IMR-90 (cell line): ENCODE measurements around the gene OSTC. TPM values are rescaled to one million over a fixed set of nuclear protein-coding genes. Genes with fewer than 3 reads are reported as not detected.

Source experiments
- ATAC-seq: fragments of 200-7000 bp; cut with Tn5 transposase; 2 replicates; pipeline ENCODE4 v1.9.1; 2020; ENCODE audit warnings: low read depth, mild to moderate bottlenecking, moderate library complexity
- BruUV-seq: library from RNA; stranded (reverse); fragments of 400-500 nt; replicated peaks from 2 replicates; lab custom pipeline; 2021; lab: Mats Ljungman, UMichigan
- CTCF ChIA-PET: fragments of 300-600 bp; formaldehyde crosslinking; extraction: SDS; loops from one replicate; lab custom pipeline; 2021; ENCODE audit warnings: antibody characterized with exemption; lab: Yijun Ruan, JAX
- POLR2A ChIA-PET: fragments of 300-600 bp; sonication (Branson Sonifier 250); formaldehyde crosslinking; loops from one replicate; lab custom pipeline; 2022; ENCODE audit warnings: antibody characterized with exemption; ENCODE audit not compliant: unreplicated experiment; lab: Charles Lee
- DNase-seq: peaks from one replicate; pipeline ENCODE4 v3.0.0; 2013
- H2AFZ ChIP-seq: replicated peaks from 2 replicates; pipeline ENCODE3; 2013; ENCODE audit warnings: low read length, mild to moderate bottlenecking; ENCODE audit not compliant: poor library complexity
- H2AK5ac ChIP-seq: 2 replicates; pipeline ENCODE4 v1.6.1; 2013; ENCODE audit warnings: low read depth, low read length, inconsistent platforms
- H2AK9ac ChIP-seq: replicated peaks from 2 replicates; pipeline ENCODE3; 2013; ENCODE audit warnings: mild to moderate bottlenecking, low read depth, low read length, moderate library complexity; ENCODE audit not compliant: poor library complexity
- H2BK120ac ChIP-seq: 2 replicates; pipeline ENCODE4 v1.6.1; 2013; ENCODE audit warnings: low read depth, low read length, inconsistent platforms
- H2BK15ac ChIP-seq: 3 replicates; pipeline ENCODE4 v1.6.1; 2013; ENCODE audit warnings: low read depth, low read length, inconsistent platforms
- H2BK20ac ChIP-seq: 2 replicates; pipeline ENCODE4 v1.6.1; 2013; ENCODE audit warnings: low read depth, mild to moderate bottlenecking, inconsistent platforms, low read length, moderate library complexity
- H2BK5ac ChIP-seq: 2 replicates; pipeline ENCODE4 v1.6.1; 2013; ENCODE audit warnings: mild to moderate bottlenecking, low read depth, low read length, inconsistent platforms; ENCODE audit not compliant: poor library complexity, severe bottlenecking
- H3K14ac ChIP-seq: replicated peaks from 2 replicates; pipeline ENCODE4 v1.6.1; 2013; ENCODE audit warnings: low read depth, low read length, inconsistent platforms
- H3K18ac ChIP-seq: 2 replicates; pipeline ENCODE4 v1.6.1; 2013; ENCODE audit warnings: low read depth, low read length, control low read depth
- H3K23ac ChIP-seq: 2 replicates; pipeline ENCODE4 v1.6.1; 2013; ENCODE audit warnings: low read depth, low read length, inconsistent platforms
- H3K27ac ChIP-seq: 2 replicates; pipeline ENCODE4 v1.5.1; 2013; ENCODE audit warnings: mild to moderate bottlenecking, control low read depth, low read length; ENCODE audit not compliant: insufficient read depth
- H3K27me3 ChIP-seq: 2 replicates; pipeline ENCODE4 v1.6.1; 2013; ENCODE audit warnings: low read length; ENCODE audit not compliant: control insufficient read depth, insufficient read depth
- H3K36me3 ChIP-seq: 2 replicates; pipeline ENCODE4 v1.6.1; 2013; ENCODE audit warnings: low read length, mixed read lengths; ENCODE audit not compliant: control insufficient read depth, insufficient read depth
- H3K4ac ChIP-seq: 2 replicates; pipeline ENCODE4 v1.6.1; 2013; ENCODE audit warnings: low read depth, low read length, inconsistent platforms
- H3K4me1 ChIP-seq: 2 replicates; pipeline ENCODE4 v1.6.1; 2013; ENCODE audit warnings: low read length, mixed read lengths; ENCODE audit not compliant: control insufficient read depth, insufficient read depth
- H3K4me2 ChIP-seq: 2 replicates; pipeline ENCODE4 v1.6.1; 2013; ENCODE audit warnings: low read depth, mild to moderate bottlenecking, control low read depth, low read length, moderate library complexity
- H3K4me3 ChIP-seq: 2 replicates; pipeline ENCODE4 v1.5.1; 2013; ENCODE audit warnings: low read depth, mild to moderate bottlenecking, control low read depth, low read length, moderate library complexity; ENCODE audit not compliant: insufficient read depth
- H3K56ac ChIP-seq: 2 replicates; pipeline ENCODE4 v1.6.1; 2013; ENCODE audit warnings: low read length, inconsistent platforms; ENCODE audit not compliant: insufficient read depth; ENCODE audit errors: extremely low read depth
- H3K79me1 ChIP-seq, 2 experiments: 2 replicates each; pipeline ENCODE4 v1.6.1; 2013; ENCODE audit warnings: low read length in 2 of 2, inconsistent platforms in 1 of 2, low read depth in 1 of 2
- H3K9ac ChIP-seq: 2 replicates; pipeline ENCODE4 v1.6.1; 2013; ENCODE audit warnings: low read depth, low read length, control low read depth
- H3K9me1 ChIP-seq: 2 replicates; pipeline ENCODE4 v1.6.1; 2013; ENCODE audit warnings: low read length, inconsistent platforms; ENCODE audit not compliant: insufficient read depth
- H3K9me3 ChIP-seq: 2 replicates; pipeline ENCODE4 v1.6.1; 2013; ENCODE audit warnings: low read length; ENCODE audit not compliant: control insufficient read depth, insufficient read depth
- H4K20me1 ChIP-seq: 2 replicates; pipeline ENCODE4 v1.6.1; 2013; ENCODE audit warnings: low read length, inconsistent platforms; ENCODE audit not compliant: insufficient read depth
- H4K5ac ChIP-seq: 2 replicates; pipeline ENCODE4 v1.6.1; 2013; ENCODE audit warnings: mild to moderate bottlenecking, low read depth, low read length, control low read depth
- H4K8ac ChIP-seq, 2 experiments: 2 replicates each; pipeline ENCODE4 v1.6.1; 2013; ENCODE audit warnings: low read depth in 2 of 2, low read length in 2 of 2, control low read depth in 1 of 2, inconsistent platforms in 1 of 2
- H4K91ac ChIP-seq: 2 replicates; pipeline ENCODE4 v1.6.1; 2013; ENCODE audit warnings: low read depth, low read length, inconsistent platforms; ENCODE audit not compliant: insufficient read depth
- BHLHE40 ChIP-seq: fragments of 150-350 bp; IDR thresholded peaks from 2 replicates; pipeline ENCODE4 v1.6.1; 2016; ENCODE audit warnings: mild to moderate bottlenecking, low read depth, low read length
- CEBPB ChIP-seq: IDR thresholded peaks from 2 replicates; pipeline ENCODE4 v1.6.1; 2012; ENCODE audit warnings: low read depth, low read length, improper control_type of control experiment
- CHD1 ChIP-seq: IDR thresholded peaks from 2 replicates; pipeline ENCODE4 v1.6.1; 2012; ENCODE audit warnings: low read depth, low read length, improper control_type of control experiment
- FOS ChIP-seq: fragments of 150-350 bp; IDR thresholded peaks from 2 replicates; pipeline ENCODE4 v1.6.1; 2016; ENCODE audit warnings: low read depth, low read length
- MAFK ChIP-seq: IDR thresholded peaks from 2 replicates; pipeline ENCODE4 v1.6.1; 2012; ENCODE audit warnings: low read depth, low read length, improper control_type of control experiment
- MAZ ChIP-seq: IDR thresholded peaks from 2 replicates; pipeline ENCODE4 v1.6.1; 2012; ENCODE audit warnings: low read depth, mild to moderate bottlenecking, low read length, improper control_type of control experiment, moderate library complexity, borderline replicate concordance
- MXI1 ChIP-seq: IDR thresholded peaks from 2 replicates; pipeline ENCODE4 v1.6.1; 2012; ENCODE audit warnings: low read depth, mild to moderate bottlenecking, low read length, moderate library complexity, borderline replicate concordance
- POLR2A ChIP-seq: IDR thresholded peaks from 2 replicates; pipeline ENCODE4 v1.6.1; 2012; ENCODE audit warnings: mild to moderate bottlenecking, low read depth, low read length
- RAD21 ChIP-seq: IDR thresholded peaks from 2 replicates; pipeline ENCODE4 v1.6.1; 2012; ENCODE audit warnings: low read length, improper control_type of control experiment
- RCOR1 ChIP-seq: IDR thresholded peaks from 2 replicates; pipeline ENCODE4 v1.6.1; 2012; ENCODE audit warnings: mild to moderate bottlenecking, low read length, improper control_type of control experiment; ENCODE audit not compliant: insufficient replicate concordance
- RFX5 ChIP-seq: IDR thresholded peaks from 2 replicates; pipeline ENCODE4 v1.8.0; 2012; ENCODE audit warnings: low read depth, mild to moderate bottlenecking, low read length, moderate library complexity
- WGBS, 2 experiments: methylation state at CpG; one replicate each; pipeline versions ENCODE4 v1.1.5 to v1.1.7; 2013; ENCODE audit warnings: missing lambda C conversion rate in 2 of 2; ENCODE audit not compliant: insufficient read length in 1 of 2; ENCODE audit errors: extremely low coverage in 2 of 2; 5-methylcytosine and 5-hydroxymethylcytosine counted together
- dilution Hi-C: fragments of 300-500 bp; cut with HindIII; formaldehyde crosslinking; loops from one replicate; pipeline ENCODE4 v1.14.3; 2018; ENCODE audit warnings: low sequenced_read_pairs; ENCODE audit not compliant: unreplicated experiment
- in situ Hi-C: fragments of 300-500 bp; cut with MboI; formaldehyde crosslinking; loops from 3 replicates; pipeline ENCODE4 v1.14.3; 2019; ENCODE audit warnings: low sequenced_read_pairs, inconsistent platforms, mixed read lengths
- intact Hi-C: fragments of 100-400 bp; cut with micrococcal nuclease; formaldehyde crosslinking; loops from 2 replicates; pipeline ENCODE4 v1.10.0; 2022
- polyA plus RNA-seq, 3 experiments: library from polyadenylated mRNA; depleted of rRNA; stranded (reverse); fragments of >200 nt; gene quantifications; 2 replicates each; pipeline ENCODE4 v1.2.3, GENCODE V29; 2012; ENCODE audit warnings: low replicate concordance in 1 of 3
- total RNA-seq: library from RNA; depleted of rRNA; stranded (reverse); fragments of >200 nt; gene quantifications from 2 replicates; pipeline ENCODE4 v1.2.3, GENCODE V29; 2012
- TF ChIP-seq, protein P1 (sequence below): fragments of 150-350 bp; IDR thresholded peaks from 2 replicates; pipeline ENCODE4 v1.6.1; 2017; ENCODE audit warnings: mild to moderate bottlenecking, antibody characterized with exemption, low read length, low read depth
- TF ChIP-seq, protein P2 (sequence below): fragments of 150-350 bp; IDR thresholded peaks from 2 replicates; pipeline ENCODE4 v1.6.1; 2016; ENCODE audit warnings: low read depth, mild to moderate bottlenecking, low read length, moderate library complexity, borderline replicate concordance

OSTC gene
- total and polyA plus RNA-seq, 2 of the 4 experiments (the other 2 are of a cell fraction) = 173 to 13,576 TPM

DNA sequence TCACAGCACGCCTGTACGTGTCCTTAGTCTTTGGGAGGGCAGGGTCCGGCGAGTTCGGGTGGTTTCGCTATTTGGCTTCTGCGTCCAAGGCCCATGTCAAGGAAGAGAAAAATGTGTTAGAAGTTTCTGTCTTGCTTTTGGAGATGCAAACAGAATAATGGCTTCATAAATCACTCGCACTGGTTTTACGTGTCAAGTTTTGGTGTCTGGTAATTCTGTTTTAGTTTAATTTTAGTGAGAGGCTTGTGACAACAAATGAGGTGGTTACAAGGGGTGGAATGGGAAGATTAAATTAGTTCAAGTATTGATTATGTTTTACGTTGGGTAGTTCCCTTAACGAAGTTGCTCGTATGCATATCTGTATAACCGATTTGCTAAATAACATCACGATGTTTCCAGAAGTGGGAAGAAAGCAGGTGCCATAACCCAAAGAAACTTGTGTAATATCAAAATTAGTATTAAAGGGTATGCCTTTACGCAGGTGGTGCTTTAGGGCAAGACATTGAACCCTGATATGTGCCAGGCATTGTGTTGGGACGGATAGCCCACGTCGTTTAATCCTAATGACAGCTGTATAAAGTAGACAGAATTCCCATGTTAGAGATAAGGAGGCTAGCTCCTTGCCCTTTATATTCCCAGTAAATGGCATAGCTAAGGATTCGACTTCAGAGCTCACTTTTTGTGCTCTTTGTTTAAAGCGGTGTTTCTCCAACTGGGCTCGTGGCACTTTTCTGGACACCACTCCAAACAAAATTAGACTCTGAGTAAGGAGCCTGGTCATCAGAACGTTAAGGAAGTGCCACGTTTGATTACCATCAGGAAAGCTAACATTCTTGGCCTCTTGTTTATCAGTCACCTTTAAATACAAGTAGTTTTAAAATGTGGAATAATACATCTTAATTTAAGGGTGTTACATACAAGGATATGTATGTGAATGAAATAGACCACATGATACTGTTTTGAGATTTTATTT, 29.2 kb upstream of the OSTC start (continued):
- TF ChIP-seq, protein P1, sequence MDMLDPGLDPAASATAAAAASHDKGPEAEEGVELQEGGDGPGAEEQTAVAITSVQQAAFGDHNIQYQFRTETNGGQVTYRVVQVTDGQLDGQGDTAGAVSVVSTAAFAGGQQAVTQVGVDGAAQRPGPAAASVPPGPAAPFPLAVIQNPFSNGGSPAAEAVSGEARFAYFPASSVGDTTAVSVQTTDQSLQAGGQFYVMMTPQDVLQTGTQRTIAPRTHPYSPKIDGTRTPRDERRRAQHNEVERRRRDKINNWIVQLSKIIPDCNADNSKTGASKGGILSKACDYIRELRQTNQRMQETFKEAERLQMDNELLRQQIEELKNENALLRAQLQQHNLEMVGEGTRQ = no peak
- TF ChIP-seq CEBPB = no peak
- no peak for TF ChIP-seq RAD21

DNA sequence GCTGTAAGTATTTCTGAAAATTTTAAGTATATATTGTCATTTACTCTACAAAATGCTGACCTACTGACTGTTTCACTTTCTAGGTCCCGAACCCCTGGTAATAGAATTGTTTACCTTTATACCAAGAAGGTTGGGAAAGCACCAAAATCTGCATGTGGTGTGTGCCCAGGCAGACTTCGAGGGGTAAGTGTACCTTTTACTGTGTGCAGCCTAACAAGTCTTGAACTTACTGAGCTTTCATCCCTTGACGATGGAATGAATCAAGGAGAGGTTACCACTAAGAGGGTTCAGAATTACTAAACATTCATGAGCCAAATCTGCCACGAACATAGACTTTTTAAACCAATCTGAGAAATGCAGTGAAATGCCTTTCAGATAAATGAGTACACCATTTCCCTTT, 28.4 kb upstream of the OSTC start:
- in situ Hi-C loops = no loop called here
- TF ChIP-seq RCOR1 = no peak
- TF ChIP-seq CHD1 = no peak
- TF ChIP-seq RFX5 = no peak
- TF ChIP-seq CEBPB = no peak
- TF ChIP-seq FOS = no peak
- TF ChIP-seq MAFK = no peak
- no peak for TF ChIP-seq MAZ
- TF ChIP-seq BHLHE40 = no peak
- TF ChIP-seq, protein P1 = no peak
- no peak for TF ChIP-seq POLR2A
- no peak for TF ChIP-seq MXI1
- TF ChIP-seq, protein P2, sequence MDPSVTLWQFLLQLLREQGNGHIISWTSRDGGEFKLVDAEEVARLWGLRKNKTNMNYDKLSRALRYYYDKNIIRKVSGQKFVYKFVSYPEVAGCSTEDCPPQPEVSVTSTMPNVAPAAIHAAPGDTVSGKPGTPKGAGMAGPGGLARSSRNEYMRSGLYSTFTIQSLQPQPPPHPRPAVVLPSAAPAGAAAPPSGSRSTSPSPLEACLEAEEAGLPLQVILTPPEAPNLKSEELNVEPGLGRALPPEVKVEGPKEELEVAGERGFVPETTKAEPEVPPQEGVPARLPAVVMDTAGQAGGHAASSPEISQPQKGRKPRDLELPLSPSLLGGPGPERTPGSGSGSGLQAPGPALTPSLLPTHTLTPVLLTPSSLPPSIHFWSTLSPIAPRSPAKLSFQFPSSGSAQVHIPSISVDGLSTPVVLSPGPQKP = no peak

More for the DNA sequence above, 28.4 kb upstream of the OSTC start:
- dilution Hi-C loops = no loop called here
- Histone ChIP-seq H3K27ac (no peak overlapping the region), H4K8ac (no peak overlapping the region), H2BK120ac (no peak overlapping the region), H3K9me1 (no peaks in the 10 kb centered on the region; the same call in 1 of the 2 replicates), H3K79me1 (peaks cover 19 to 43% of the 10 kb centered on the region in 2 experiments), H4K91ac (no peak overlapping the region), H2AK5ac (no peak overlapping the region), H2AK9ac (no peak overlapping the region), H3K36me3 (peaks cover 32% of the 10 kb centered on the region), H3K4me2 (peak overlapping the region; percentile 12; the same call in 1 of the 2 replicates), H3K23ac (no peak overlapping the region; the same call in 1 of the 2 replicates), H3K27me3 (no peaks in the 10 kb centered on the region), H2BK5ac (no peak overlapping the region), H3K4me3 (no peak overlapping the region), H3K14ac (no peak overlapping the region), H3K9me3 (no peaks in the 10 kb centered on the region), H3K4ac (no peak overlapping the region), H3K18ac (no peak overlapping the region), H4K20me1 (peaks cover 46% of the 10 kb centered on the region), H2AFZ (no peak overlapping the region), H4K5ac (no peak overlapping the region), H2BK20ac (no peak overlapping the region), H3K56ac (no peak overlapping the region), H2BK15ac (no peak overlapping the region), H3K9ac (no peak overlapping the region), H3K4me1 (peaks cover 2% of the 10 kb centered on the region; the same call in 1 of the 2 replicates)
- POLR2A ChIA-PET = no interaction called here
- no CpG with 5 or more reads among the region's 4 CpGs for WGBS, 2 experiments
- intact Hi-C loops = no loop called here
- CTCF ChIA-PET = no interaction called here
- no peak for ATAC-seq
- BruUV-seq = no TSS peak
- DNase-seq = no peak
